A549 (cell line): ENCODE data around the gene STPG4. TPM values are rescaled to one million over a fixed set of nuclear protein-coding genes. Genes with fewer than 3 reads are reported as not detected.

Source experiments
- ATAC-seq, 2 experiments: fragments of 200-7000 bp in 1 of 2; fragments of >200 bp in 1 of 2; cut with Nextera tagmentation in 1 of 2; cut with Tn5 transposase in 1 of 2; 3 replicates each; pipeline versions ENCODE4 v1.8.0 to v1.9.1; 2018 to 2020; ENCODE audit warnings: mild to moderate bottlenecking in 1 of 2, moderate library complexity in 1 of 2
- CTCF ChIA-PET: fragments of 300-600 bp; sonication (Branson Sonifier 250); formaldehyde crosslinking; extraction: SDS; loops from one replicate; lab custom pipeline; 2021; ENCODE audit warnings: antibody characterized with exemption, inconsistent platforms; lab: Yijun Ruan, JAX
- POLR2A ChIA-PET: fragments of 350-600 bp; formaldehyde crosslinking; extraction: SDS; loops from one replicate; lab custom pipeline; 2021; ENCODE audit warnings: antibody characterized with exemption, inconsistent platforms; lab: Yijun Ruan, JAX
- DNase-seq, 2 experiments: peaks; one replicate each; pipeline versions ENCODE4 v3.0.0 to v3.0.0-alpha.2; 2011 to 2016; ENCODE audit warnings: low read depth in 1 of 2, low spot score in 1 of 2
- FAIRE-seq: peaks from 2 replicates; lab custom pipeline; 2011; peaks lifted over from hg19 to GRCh38; lab: Jason Lieb, UNC
- H3K27ac ChIP-seq, 2 experiments: fragments of >200 bp; sonication (Bioruptor Twin); formaldehyde crosslinking; 3 replicates each; pipeline ENCODE4 v1.5.1; 2016 to 2017
- H3K4me1 ChIP-seq: fragments of >200 bp; sonication (Bioruptor Twin); formaldehyde crosslinking; 3 replicates; pipeline ENCODE4 v1.6.1; 2016
- H3K4me2 ChIP-seq: fragments of >200 bp; sonication (Bioruptor Twin); formaldehyde crosslinking; 3 replicates; pipeline ENCODE4 v1.6.1; 2016
- H3K4me3 ChIP-seq: fragments of >200 bp; sonication (Bioruptor Twin); formaldehyde crosslinking; 3 replicates; pipeline ENCODE4 v1.5.1; 2016
- H3K9me3 ChIP-seq: fragments of >200 bp; sonication (Bioruptor Twin); formaldehyde crosslinking; 3 replicates; pipeline ENCODE4 v1.6.1; 2016
- BHLHE40 ChIP-seq: IDR thresholded peaks from 2 replicates; pipeline ENCODE4 v1.6.1; 2012; ENCODE audit warnings: low read depth, low read length, inconsistent platforms
- CBX2 ChIP-seq: fragments of 200-600 bp; sonication (generic); IDR thresholded peaks from 2 replicates; pipeline ENCODE4 v1.6.1; 2016; ENCODE audit warnings: low read depth, mild to moderate bottlenecking, borderline replicate concordance
- CBX8 ChIP-seq: fragments of 200-600 bp; sonication (generic); IDR thresholded peaks from 2 replicates; pipeline ENCODE4 v1.6.1; 2016
- CHD4 ChIP-seq: fragments of 200-600 bp; sonication (generic); IDR thresholded peaks from 2 replicates; pipeline ENCODE4 v1.6.1; 2016; ENCODE audit warnings: antibody characterized with exemption, mild to moderate bottlenecking, borderline replicate concordance
- CTCF ChIP-seq: fragments of >200 bp; sonication (Bioruptor Twin); formaldehyde crosslinking; IDR thresholded peaks from 3 replicates; pipeline ENCODE4 v1.5.1; 2016
- EHF ChIP-seq: fragments of 250-450 bp; sonication (Bioruptor Pico); IDR thresholded peaks from 2 replicates; pipeline ENCODE4 v1.5.0; 2020; ENCODE audit warnings: mild to moderate bottlenecking
- FOXS1 ChIP-seq: fragments of 250-450 bp; sonication (Bioruptor Pico); IDR thresholded peaks from 2 replicates; pipeline ENCODE4 v1.5.0; 2020; ENCODE audit warnings: mild to moderate bottlenecking, moderate library complexity
- GATA3 ChIP-seq: IDR thresholded peaks from 2 replicates; pipeline ENCODE4 v1.6.1; 2012; ENCODE audit warnings: borderline replicate concordance
- HEYL ChIP-seq: fragments of 250-450 bp; sonication (Bioruptor Pico); IDR thresholded peaks from 2 replicates; pipeline ENCODE4 v1.8.0; 2021; ENCODE audit warnings: mild to moderate bottlenecking, moderate library complexity
- HOXA7 ChIP-seq: fragments of 250-450 bp; sonication (Bioruptor Pico); IDR thresholded peaks from 2 replicates; pipeline ENCODE4 v1.5.0; 2020; ENCODE audit warnings: mild to moderate bottlenecking, moderate library complexity
- JUN ChIP-seq, 2 experiments: fragments of >200 bp; sonication (Bioruptor Twin); formaldehyde crosslinking; IDR thresholded peaks; 2 replicates in 1 of 2; 3 replicates in 1 of 2; pipeline ENCODE4 v1.6.1; 2016 to 2017
- JUNB ChIP-seq: fragments of >200 bp; sonication (Bioruptor Twin); formaldehyde crosslinking; IDR thresholded peaks from 2 replicates; pipeline ENCODE4 v1.6.1; 2016
- MAX ChIP-seq: IDR thresholded peaks from 2 replicates; pipeline ENCODE4 v1.6.1; 2012
- MAZ ChIP-seq: fragments of 150-350 bp; IDR thresholded peaks from 2 replicates; pipeline ENCODE4 v1.6.1; 2014; ENCODE audit warnings: antibody characterized with exemption, low read depth, low read length, borderline replicate concordance
- NFE2L2 ChIP-seq: fragments of 150-350 bp; conservative IDR thresholded peaks from 2 replicates; pipeline ENCODE4 v1.6.1; 2014; ENCODE audit warnings: low read length
- PBX3 ChIP-seq: IDR thresholded peaks from 2 replicates; pipeline ENCODE4 v1.6.1; 2012
- POLR2A ChIP-seq: IDR thresholded peaks from 2 replicates; pipeline ENCODE4 v1.6.1; 2012; ENCODE audit warnings: mild to moderate bottlenecking, low read length
- RARB ChIP-seq: fragments of 250-450 bp; sonication (Bioruptor Pico); IDR thresholded peaks from 2 replicates; pipeline ENCODE4 v1.8.0; 2021; ENCODE audit warnings: mild to moderate bottlenecking, moderate library complexity
- REST ChIP-seq: fragments of 200-600 bp; sonication (generic); IDR thresholded peaks from 2 replicates; pipeline ENCODE4 v1.6.1; 2016; ENCODE audit warnings: antibody characterized with exemption, mild to moderate bottlenecking, moderate library complexity
- RFX5 ChIP-seq: fragments of 450-650 bp; IDR thresholded peaks from 2 replicates; pipeline ENCODE4 v1.7.1; 2014; ENCODE audit warnings: antibody characterized with exemption, mild to moderate bottlenecking, moderate library complexity
- RNF2 ChIP-seq: fragments of 200-600 bp; sonication (generic); IDR thresholded peaks from 2 replicates; pipeline ENCODE4 v1.6.1; 2016; ENCODE audit warnings: low read depth, mild to moderate bottlenecking, antibody characterized with exemption, moderate library complexity, borderline replicate concordance
- SREBF2 ChIP-seq: fragments of 450-650 bp; IDR thresholded peaks from 2 replicates; pipeline ENCODE4 v1.6.1; 2014; ENCODE audit warnings: mild to moderate bottlenecking, moderate library complexity
- TP53 ChIP-seq: fragments of 250-450 bp; sonication (Bioruptor Pico); IDR thresholded peaks from 2 replicates; pipeline ENCODE4 v1.5.0; 2021; ENCODE audit warnings: mild to moderate bottlenecking, moderate library complexity
- ZC3H11A ChIP-seq: fragments of 450-650 bp; IDR thresholded peaks from 2 replicates; pipeline ENCODE4 v1.6.1; 2014; ENCODE audit warnings: antibody characterized with exemption, mild to moderate bottlenecking
- ZNF302 ChIP-seq: fragments of 250-450 bp; sonication (Bioruptor Pico); IDR thresholded peaks from 2 replicates; pipeline ENCODE4 v1.9.0; 2021; ENCODE audit warnings: inconsistent platforms, mild to moderate bottlenecking, moderate library complexity
- WGBS: methylation state at CpG from one replicate; pipeline ENCODE4 v1.1.6; 2017; ENCODE audit errors: missing lambda C conversion rate; 5-methylcytosine and 5-hydroxymethylcytosine counted together
- polyA plus RNA-seq, 4 experiments: library from polyadenylated mRNA; depleted of rRNA in 3 of 4; stranded (reverse); fragments of >200 nt; fragmentation: RNase III in 1 of 4; extraction: RNeasy Plus Mini Kit Qiagen cat#74134 plus additional on column Dnase treatment in 1 of 4; gene quantifications; 2 replicates in 3 of 4; 3 replicates in 1 of 4; pipeline ENCODE4 v1.2.3, GENCODE V29; 2011 to 2017
- TF ChIP-seq, protein P1 (sequence below): fragments of 150-350 bp; IDR thresholded peaks from 2 replicates; pipeline ENCODE4 v1.6.1; 2014; ENCODE audit warnings: low read depth, mild to moderate bottlenecking, low read length

Gene STPG4
- polyA plus RNA-seq, 2 of the 4 experiments (the other 2 are of a cell fraction), result 0.05 to 0.13 TPM

DNA sequence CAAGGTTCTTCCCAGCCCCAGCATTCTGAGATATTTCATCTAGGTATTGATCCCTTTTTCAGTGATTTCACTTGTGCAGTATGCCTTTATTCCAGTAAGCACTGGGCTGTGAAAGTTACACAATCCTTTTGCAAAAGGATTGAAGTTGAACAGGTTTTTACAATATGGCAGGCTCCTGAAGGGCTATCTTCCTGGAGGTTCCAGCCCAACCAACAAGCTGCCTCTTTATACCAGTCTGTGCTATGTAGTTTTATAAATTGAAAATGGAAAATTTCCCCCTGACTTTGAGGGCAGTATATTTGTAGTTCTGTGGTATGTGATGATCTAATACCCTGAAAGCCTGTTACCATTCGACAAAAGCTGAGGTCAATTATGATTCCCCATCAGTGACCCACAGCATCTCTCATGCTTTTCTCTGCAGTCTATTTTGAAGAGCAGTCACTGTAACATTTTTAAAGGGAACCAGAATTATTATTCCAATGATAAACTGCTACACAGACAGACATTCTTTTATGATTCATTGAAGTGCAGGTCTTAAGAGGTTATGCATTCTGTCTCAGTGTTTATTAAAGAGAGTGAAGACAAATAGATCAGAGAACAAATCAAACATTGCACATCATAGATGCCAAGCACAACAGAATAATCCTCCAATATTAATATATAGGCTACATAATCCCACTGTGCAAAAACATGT is 35.2 kb upstream of the STPG4 start (continued):
- TF ChIP-seq MAZ (no peak), RFX5 (no peak), BHLHE40 (no peak), CBX8 (no peak), GATA3 (peak; percentile 94), SREBF2 (no peak), ZC3H11A (no peak), CHD4 (no peak), FOXS1 (CRISPR knock-in tag) (peak; percentile 91; the same call in 1 of the 2 replicates), NFE2L2 (no peak), HOXA7 (0 out of 2 replicates have a peak, but pooled peaks have one; percentile 77), JUN (IDR thresholded peaks at IDR 0.05) (peak in 1 of 2 experiments; percentile 53; a peak in 1 of 5 replicates), RARB (CRISPR knock-in tag) (no peak), EHF (CRISPR knock-in tag) (no peak), POLR2A (no peak), PBX3 (no peak; the same call in 1 of the 2 replicates), TP53 (CRISPR knock-in tag) (no peak), JUNB (peak; percentile 90), HEYL (no peak), ZNF302 (CRISPR knock-in tag) (no peak), MAX (peak; percentile 78), REST (no peak), CBX2 (no peak)
- TF ChIP-seq, protein P1, sequence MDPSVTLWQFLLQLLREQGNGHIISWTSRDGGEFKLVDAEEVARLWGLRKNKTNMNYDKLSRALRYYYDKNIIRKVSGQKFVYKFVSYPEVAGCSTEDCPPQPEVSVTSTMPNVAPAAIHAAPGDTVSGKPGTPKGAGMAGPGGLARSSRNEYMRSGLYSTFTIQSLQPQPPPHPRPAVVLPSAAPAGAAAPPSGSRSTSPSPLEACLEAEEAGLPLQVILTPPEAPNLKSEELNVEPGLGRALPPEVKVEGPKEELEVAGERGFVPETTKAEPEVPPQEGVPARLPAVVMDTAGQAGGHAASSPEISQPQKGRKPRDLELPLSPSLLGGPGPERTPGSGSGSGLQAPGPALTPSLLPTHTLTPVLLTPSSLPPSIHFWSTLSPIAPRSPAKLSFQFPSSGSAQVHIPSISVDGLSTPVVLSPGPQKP, result no peak

- CTCF ChIA-PET, result no interaction called here
- DNase-seq (peak in 1 of 2 experiments; percentile 62), FAIRE-seq (no peak), ATAC-seq (no peak)
- Histone ChIP-seq H3K4me3 (no peak overlapping the region), H3K4me1 (peaks cover 66% of the 10 kb centered on the region), H3K4me2 (peak overlapping the region; percentile 81), H3K27ac (peak overlapping the region; percentile 89 to 94), H3K9me3 (no peaks in the 10 kb centered on the region)
- POLR2A ChIA-PET, result no interaction called here
- WGBS, result 32% methylated on average over 1 of the region's 1 CpG
- TF ChIP-seq REST, result no peak
- TF ChIP-seq, protein P1, result no peak
- no peak for TF ChIP-seq RNF2
- peak; percentile 47; the same call in 1 of the 2 replicates for TF ChIP-seq GATA3
- TF ChIP-seq JUNB, result peak; percentile 69
- TF ChIP-seq CTCF, result no peak
Measured at GRCh38 chr2:47189635-47190034, 34.5 kb upstream of the STPG4 start.
